ENCODE measurements around the gene FCHO2.

FCHO2 gene

GRCh38 chr5:73030995-73031394, 75.2 kb downstream of the FCHO2 start:
- FAIRE-seq, result no peak

- no peak for FAIRE-seq
Observed at GRCh38 chr5:73031839-73032238, 76.0 kb downstream of the FCHO2 start.

- FAIRE-seq, result no peak
Observed at GRCh38 chr5:73032635-73033034, 76.8 kb downstream of the FCHO2 start.

- no peak for FAIRE-seq
Observed at GRCh38 chr5:73037545-73037944, 81.7 kb downstream of the FCHO2 start.

- no peak for FAIRE-seq
Observed at GRCh38 chr5:73039082-73039481, 83.2 kb downstream of the FCHO2 start.

- FAIRE-seq, result no peak
Observed at GRCh38 chr5:73042993-73043392, 87.2 kb downstream of the FCHO2 start.

GRCh38 chr5:73044546-73044945, 88.7 kb downstream of the FCHO2 start:
- no peak for FAIRE-seq

GRCh38 chr5:73045623-73046022, 89.8 kb downstream of the FCHO2 start:
- FAIRE-seq, result no peak

- FAIRE-seq, result no peak
Observed at GRCh38 chr5:73061593-73061992, 105.8 kb downstream of the FCHO2 start.

GRCh38 chr5:73066466-73066865, 110.6 kb downstream of the FCHO2 start:
- no peak for FAIRE-seq

GRCh38 chr5:73067213-73067612, 111.4 kb downstream of the FCHO2 start:
- no peak for FAIRE-seq

GRCh38 chr5:73081093-73081492, 125.3 kb downstream of the FCHO2 start:
- FAIRE-seq, result no peak

- no peak for FAIRE-seq
Observed at GRCh38 chr5:73088026-73088425, 132.2 kb downstream of the FCHO2 start.

- no peak for FAIRE-seq
Observed at GRCh38 chr5:73093943-73094342, 138.1 kb downstream of the FCHO2 start.

GRCh38 chr5:73094415-73094814, 138.6 kb downstream of the FCHO2 start:
- FAIRE-seq, result no peak

- FAIRE-seq, result no peak
Observed at GRCh38 chr5:73095564-73096238, 139.9 kb downstream of the FCHO2 start.

- no peak for FAIRE-seq
Observed at GRCh38 chr5:73096239-73096575, 140.4 kb downstream of the FCHO2 start.

GRCh38 chr5:73097740-73098139, 141.9 kb downstream of the FCHO2 start:
- FAIRE-seq, result no peak

- no peak for FAIRE-seq
Observed at GRCh38 chr5:73100109-73100508, 144.3 kb downstream of the FCHO2 start.

GRCh38 chr5:73103870-73104299, 148.0 kb downstream of the FCHO2 start:
- no peak for FAIRE-seq

- no peak for FAIRE-seq
Observed at GRCh38 chr5:73104326-73104725, 148.5 kb downstream of the FCHO2 start.

GRCh38 chr5:73106335-73106734, 150.5 kb downstream of the FCHO2 start:
- no peak for FAIRE-seq

GRCh38 chr5:73110190-73110589, 154.3 kb downstream of the FCHO2 start:
- no peak for FAIRE-seq

GRCh38 chr5:73111536-73111935, 155.7 kb downstream of the FCHO2 start:
- no peak for FAIRE-seq

GRCh38 chr5:73112359-73112758, 156.5 kb downstream of the FCHO2 start:
- FAIRE-seq, result no peak
